Activated gamma-delta T cell treated with anti-CD3 and anti-CD28 coated beads, Interleukin-2, amount 50 U/mL, for 16 hours (primary cell): ENCODE measurements around the gene KCTD7.
"Not testable (repeated sequence)": the region's sequence is repeated elsewhere in the genome, so short reads cannot be mapped to it uniquely, and the experiment has no call there.

Source experiments
- DNase-seq: peaks from one replicate; pipeline ENCODE4 v3.0.0-alpha.2; 2020; ENCODE audit warnings: low read depth

The KCTD7 gene

GRCh38 chr7:66654275-66655112 lies 25.8 kb downstream of the KCTD7 start:
- DNase-seq: peak; percentile 95

GRCh38 chr7:66655113-66655806 lies 26.6 kb downstream of the KCTD7 start:
- DNase-seq: not testable (repeated sequence)

- not testable (repeated sequence) for DNase-seq
These were observed 27.3 kb downstream of the KCTD7 start for GRCh38 chr7:66655826-66656485.

- no peak for DNase-seq
These were observed 29.1 kb downstream of the KCTD7 start for GRCh38 chr7:66657798-66658197.

- no peak for DNase-seq
These were observed 34.1 kb downstream of the KCTD7 start for GRCh38 chr7:66662646-66663264.

- DNase-seq: no peak
These were observed 36.1 kb downstream of the KCTD7 start for GRCh38 chr7:66664590-66665293.

GRCh38 chr7:66666313-66666952 lies 37.8 kb downstream of the KCTD7 start:
- no peak for DNase-seq

GRCh38 chr7:66667023-66667728 lies 38.5 kb downstream of the KCTD7 start:
- no peak for DNase-seq

GRCh38 chr7:66668112-66668511 lies 39.4 kb downstream of the KCTD7 start:
- DNase-seq: no peak

- DNase-seq: no peak
These were observed 40.0 kb downstream of the KCTD7 start for GRCh38 chr7:66668677-66669076.

GRCh38 chr7:66669088-66669487 lies 40.4 kb downstream of the KCTD7 start:
- no peak for DNase-seq

GRCh38 chr7:66669496-66669895 lies 40.8 kb downstream of the KCTD7 start:
- DNase-seq: no peak

GRCh38 chr7:66671034-66671433 lies 42.4 kb downstream of the KCTD7 start:
- DNase-seq: no peak

- DNase-seq: not testable (repeated sequence)
These were observed 42.8 kb downstream of the KCTD7 start for GRCh38 chr7:66671486-66671885.

GRCh38 chr7:66672432-66673123 lies 43.9 kb downstream of the KCTD7 start:
- not testable (repeated sequence) for DNase-seq

GRCh38 chr7:66673124-66673640 lies 44.5 kb downstream of the KCTD7 start:
- not testable (repeated sequence) for DNase-seq

- DNase-seq: no peak
These were observed 51.1 kb downstream of the KCTD7 start for GRCh38 chr7:66679633-66680244.

GRCh38 chr7:66681491-66682349 lies 53.0 kb downstream of the KCTD7 start:
- peak; percentile 88 for DNase-seq
